Renal cortex interstitium (tissue), 11 donors: ENCODE measurements around the gene ZNF343. TPM values are rescaled to one million over a fixed set of nuclear protein-coding genes. Genes with fewer than 3 reads are reported as not detected.

Source experiments
- DNase-seq, 11 donors: peaks; one replicate each; pipeline ENCODE4 v3.0.0-alpha.2; 2013; ENCODE audit warnings: low read depth in 9 of 11, low spot score in 4 of 11; ENCODE audit errors: extremely low read depth in 1 of 11
- polyA plus RNA-seq, 3 donors: library from polyadenylated mRNA; unstranded; fragments of 120-200 nt; gene quantifications; one replicate each; pipeline ENCODE4 v1.2.1, GENCODE V29; 2013; ENCODE audit not compliant: insufficient read length in 3 of 3

ZNF343 gene
- polyA plus RNA-seq, 3 donors: 14.0 to 17.5 (median 16.0) TPM

GRCh38 chr20:2458919-2459499 is 49.7 kb downstream of the ZNF343 start:
- DNase-seq: no peak

GRCh38 chr20:2455771-2456497 is 52.8 kb downstream of the ZNF343 start:
- DNase-seq: no peak

GRCh38 chr20:2453792-2454191 is 54.9 kb downstream of the ZNF343 start:
- no peak for DNase-seq

- peak; percentile 30 to 71 (median 50) for DNase-seq
Measured at GRCh38 chr20:2451939-2452732, 56.6 kb downstream of the ZNF343 start.

- no peak for DNase-seq
Measured at GRCh38 chr20:2451422-2451821, 57.3 kb downstream of the ZNF343 start.

GRCh38 chr20:2449386-2449785 is 59.3 kb downstream of the ZNF343 start:
- no peak for DNase-seq

- DNase-seq: no peak
Measured at GRCh38 chr20:2446845-2447244, 61.9 kb downstream of the ZNF343 start.

Other genes with a start within 250 kb of the ZNF343 start
- gene TGM3, start 212.9 kb downstream of the ZNF343 start, polyA plus RNA-seq: under 1 TPM; 0.58 to 0.98 (median 0.65) TPM
- not detected for gene TGM6, start 128.0 kb downstream of the ZNF343 start, polyA plus RNA-seq
- gene SNRPB, start 38.1 kb downstream of the ZNF343 start, polyA plus RNA-seq: 100 to 1,000 TPM; 140 to 186 (median 145) TPM
- under 1 TPM; 0.20 to 0.38 (median 0.32) TPM for gene TMC2, start 27.7 kb upstream of the ZNF343 start, polyA plus RNA-seq
- 100 to 1,000 TPM; 227 to 269 (median 257) TPM for gene NOP56, start 143.7 kb upstream of the ZNF343 start, polyA plus RNA-seq
- gene IDH3B, start 155.3 kb upstream of the ZNF343 start, polyA plus RNA-seq: 100 to 1,000 TPM; 127 to 135 (median 132) TPM
- gene EBF4, start 183.9 kb upstream of the ZNF343 start, polyA plus RNA-seq: 10 to 100 TPM; 24.6 to 45.7 (median 31.8) TPM